Mononuclear cell (primary cell): ENCODE data around the gene NPBWR2. TPM values are rescaled to one million over a fixed set of nuclear protein-coding genes. Genes with fewer than 3 reads are reported as not detected.
"Not testable (repeated sequence)": the region's sequence is repeated elsewhere in the genome, so short reads cannot be mapped to it uniquely, and the experiment has no call there.

Experiments used
- H3K27me3 ChIP-seq: 2 replicates; pipeline ENCODE4 v1.6.0; 2011; ENCODE audit warnings: low read length, control low read depth; ENCODE audit not compliant: insufficient read depth
- H3K4me1 ChIP-seq: 2 replicates; pipeline ENCODE4 v1.5.1; 2011; ENCODE audit warnings: mild to moderate bottlenecking, low read length, control low read depth; ENCODE audit not compliant: insufficient read depth
- H3K4me3 ChIP-seq: 2 replicates; pipeline ENCODE4 v1.5.1; 2011; ENCODE audit warnings: mild to moderate bottlenecking, low read length, moderate library complexity
- H3K9me3 ChIP-seq: 2 replicates; pipeline ENCODE4 v1.5.1; 2011; ENCODE audit warnings: low read depth, mild to moderate bottlenecking, control low read depth, low read length
- total RNA-seq: library from RNA; depleted of rRNA; stranded (reverse); fragments of >200 nt; gene quantifications from one replicate; pipeline ENCODE4 v1.2.3, GENCODE V29; 2012

NPBWR2 gene
- total RNA-seq, 1 donor: not detected

GRCh38 chr20:64134744-64135143 lies 27.4 kb upstream of the NPBWR2 start:
- not testable (repeated sequence) for H3K9me3 ChIP-seq, H3K4me3 ChIP-seq, H3K27me3 ChIP-seq, H3K4me1 ChIP-seq

GRCh38 chr20:64133951-64134407 lies 26.6 kb upstream of the NPBWR2 start:
- Histone ChIP-seq H3K4me3 (no peak overlapping the region), H3K4me1 (no peaks in the 10 kb centered on the region), H3K27me3 (no peaks in the 10 kb centered on the region), H3K9me3 (no peaks in the 10 kb centered on the region)

- Histone ChIP-seq H3K27me3 (peaks cover 3% of the 10 kb centered on the region), H3K4me1 (no peaks in the 10 kb centered on the region), H3K4me3 (no peak overlapping the region), H3K9me3 (no peaks in the 10 kb centered on the region)
Measured at GRCh38 chr20:64131406-64131805, 24.0 kb upstream of the NPBWR2 start.

- Histone ChIP-seq H3K4me1 (no peaks in the 10 kb centered on the region), H3K4me3 (no peak overlapping the region), H3K9me3 (no peaks in the 10 kb centered on the region), H3K27me3 (peaks cover 3% of the 10 kb centered on the region)
Measured at GRCh38 chr20:64130876-64131275, 23.5 kb upstream of the NPBWR2 start.

- Histone ChIP-seq H3K4me3 (no peak overlapping the region), H3K4me1 (no peaks in the 10 kb centered on the region), H3K27me3 (peaks cover 3% of the 10 kb centered on the region), H3K9me3 (no peaks in the 10 kb centered on the region)
Measured at GRCh38 chr20:64130271-64130670, 22.9 kb upstream of the NPBWR2 start.

GRCh38 chr20:64129146-64129782 lies 21.9 kb upstream of the NPBWR2 start:
- H3K27me3 ChIP-seq: peaks cover 3% of the 10 kb centered on the region
- no peaks in the 10 kb centered on the region for H3K9me3 ChIP-seq
- H3K4me1 ChIP-seq: no peaks in the 10 kb centered on the region
- H3K4me3 ChIP-seq: no peak overlapping the region

- not testable (repeated sequence) for H3K9me3 ChIP-seq, H3K4me3 ChIP-seq, H3K4me1 ChIP-seq, H3K27me3 ChIP-seq
Measured at GRCh38 chr20:64123517-64123916, 16.2 kb upstream of the NPBWR2 start.

GRCh38 chr20:64122927-64123326 lies 15.6 kb upstream of the NPBWR2 start:
- not testable (repeated sequence) for H3K4me3 ChIP-seq, H3K27me3 ChIP-seq, H3K9me3 ChIP-seq, H3K4me1 ChIP-seq

GRCh38 chr20:64121586-64121985 lies 14.2 kb upstream of the NPBWR2 start:
- H3K4me3 ChIP-seq: no peak overlapping the region
- no peaks in the 10 kb centered on the region for H3K27me3 ChIP-seq
- H3K9me3 ChIP-seq: no peaks in the 10 kb centered on the region
- peaks cover 8% of the 10 kb centered on the region for H3K4me1 ChIP-seq

- peaks cover 8% of the 10 kb centered on the region for H3K4me1 ChIP-seq
- H3K9me3 ChIP-seq: no peaks in the 10 kb centered on the region
- H3K4me3 ChIP-seq: no peak overlapping the region
- H3K27me3 ChIP-seq: no peaks in the 10 kb centered on the region
Measured at GRCh38 chr20:64119681-64120341, 12.4 kb upstream of the NPBWR2 start.

- peaks cover 8% of the 10 kb centered on the region for H3K4me1 ChIP-seq
- H3K9me3 ChIP-seq: no peaks in the 10 kb centered on the region
- H3K27me3 ChIP-seq: no peaks in the 10 kb centered on the region
- no peak overlapping the region for H3K4me3 ChIP-seq
Measured at GRCh38 chr20:64119301-64119680, 11.9 kb upstream of the NPBWR2 start.

- H3K27me3 ChIP-seq, H3K9me3 ChIP-seq, H3K4me1 ChIP-seq, H3K4me3 ChIP-seq: not testable (repeated sequence)
Measured at GRCh38 chr20:64117432-64117777, 10.0 kb upstream of the NPBWR2 start.

- no peaks in the 10 kb centered on the region for H3K9me3 ChIP-seq
- H3K4me3 ChIP-seq: no peak overlapping the region
- peaks cover 8% of the 10 kb centered on the region for H3K4me1 ChIP-seq
- no peaks in the 10 kb centered on the region for H3K27me3 ChIP-seq
Measured at GRCh38 chr20:64116541-64117431, 9.4 kb upstream of the NPBWR2 start.

- no peaks in the 10 kb centered on the region for H3K27me3 ChIP-seq
- no peaks in the 10 kb centered on the region for H3K9me3 ChIP-seq
- H3K4me1 ChIP-seq: peaks cover 8% of the 10 kb centered on the region
- no peak overlapping the region for H3K4me3 ChIP-seq
Measured at GRCh38 chr20:64116016-64116415, 8.7 kb upstream of the NPBWR2 start.

- Histone ChIP-seq H3K4me1 (peaks cover 6% of the 10 kb centered on the region), H3K4me3 (no peak overlapping the region), H3K27me3 (no peaks in the 10 kb centered on the region), H3K9me3 (no peaks in the 10 kb centered on the region)
Measured at GRCh38 chr20:64115171-64115911, 8.0 kb upstream of the NPBWR2 start.
